ENCODE measurements around the gene CENPP.

The CENPP gene

DNA sequence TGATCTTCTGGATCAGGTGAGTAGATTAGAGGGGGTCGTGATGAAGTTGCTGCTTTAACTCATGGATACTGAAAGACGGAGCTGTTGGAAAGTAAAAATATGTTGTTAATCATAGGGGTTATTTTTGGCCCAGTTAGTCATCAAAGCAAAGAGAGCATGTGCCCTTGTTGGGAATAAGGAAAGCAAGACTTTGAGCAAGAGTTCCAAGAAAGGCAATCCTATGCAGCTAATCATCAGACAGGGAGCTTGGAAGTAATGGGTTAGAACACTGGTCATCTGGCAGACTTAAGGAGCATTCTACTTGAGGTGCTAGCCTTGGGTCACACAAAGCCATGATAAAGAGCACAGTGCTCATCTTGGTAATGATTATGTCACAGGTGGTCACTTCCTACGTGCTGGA, 138.2 kb downstream of the CENPP start:
- no peak overlapping the region for H3K4me3 ChIP-seq (ENCODE audit: low read depth, low read length)
- TF ChIP-seq, protein P1, sequence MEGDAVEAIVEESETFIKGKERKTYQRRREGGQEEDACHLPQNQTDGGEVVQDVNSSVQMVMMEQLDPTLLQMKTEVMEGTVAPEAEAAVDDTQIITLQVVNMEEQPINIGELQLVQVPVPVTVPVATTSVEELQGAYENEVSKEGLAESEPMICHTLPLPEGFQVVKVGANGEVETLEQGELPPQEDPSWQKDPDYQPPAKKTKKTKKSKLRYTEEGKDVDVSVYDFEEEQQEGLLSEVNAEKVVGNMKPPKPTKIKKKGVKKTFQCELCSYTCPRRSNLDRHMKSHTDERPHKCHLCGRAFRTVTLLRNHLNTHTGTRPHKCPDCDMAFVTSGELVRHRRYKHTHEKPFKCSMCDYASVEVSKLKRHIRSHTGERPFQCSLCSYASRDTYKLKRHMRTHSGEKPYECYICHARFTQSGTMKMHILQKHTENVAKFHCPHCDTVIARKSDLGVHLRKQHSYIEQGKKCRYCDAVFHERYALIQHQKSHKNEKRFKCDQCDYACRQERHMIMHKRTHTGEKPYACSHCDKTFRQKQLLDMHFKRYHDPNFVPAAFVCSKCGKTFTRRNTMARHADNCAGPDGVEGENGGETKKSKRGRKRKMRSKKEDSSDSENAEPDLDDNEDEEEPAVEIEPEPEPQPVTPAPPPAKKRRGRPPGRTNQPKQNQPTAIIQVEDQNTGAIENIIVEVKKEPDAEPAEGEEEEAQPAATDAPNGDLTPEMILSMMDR (conservative IDR thresholded peaks at IDR 0.05; ENCODE audit: low read depth, low read length): no peak
- DNase-seq (ENCODE audit: low read depth): peak; percentile 87

DNA sequence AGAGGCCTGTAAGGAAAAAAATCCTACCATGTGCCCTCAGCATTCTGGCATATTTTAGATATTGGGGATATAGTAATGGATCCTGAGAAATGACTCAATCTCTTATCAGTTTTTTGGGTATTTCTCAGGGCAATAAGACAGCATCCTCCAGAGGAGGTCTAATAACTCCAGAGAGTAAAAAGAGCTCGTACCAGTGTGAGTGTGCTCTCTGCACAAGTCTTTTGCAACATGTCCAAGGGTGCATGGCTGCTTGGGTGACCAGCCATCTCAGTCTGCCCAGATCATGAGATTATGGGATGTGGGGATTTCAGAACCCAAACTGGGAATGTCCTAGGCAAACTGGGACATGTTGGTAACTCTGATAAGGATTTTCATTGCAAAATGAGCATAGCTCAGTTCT, 141.3 kb downstream of the CENPP start:
- TF ChIP-seq, protein P1 (conservative IDR thresholded peaks at IDR 0.05; ENCODE audit: low read depth, low read length): no peak
- no peak for DNase-seq (ENCODE audit: low read depth)

DNA sequence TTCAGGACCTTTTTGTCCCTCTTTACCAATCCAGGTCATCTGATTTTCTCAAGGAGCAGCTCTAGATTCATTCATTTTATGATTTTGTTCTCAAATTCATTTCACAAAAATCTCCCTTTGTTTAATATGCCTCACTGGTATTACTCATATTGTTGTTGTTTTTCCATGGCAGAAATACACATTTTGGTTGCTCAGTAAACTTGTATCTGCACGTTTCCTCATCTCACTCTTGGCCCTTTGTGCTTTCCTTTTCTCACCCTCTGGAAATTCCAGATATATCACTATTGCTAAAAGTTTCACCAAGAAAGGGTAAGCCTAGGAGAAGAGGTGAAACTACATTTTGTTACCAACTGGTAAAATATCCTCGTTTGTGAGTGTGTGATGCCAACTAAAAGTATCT, 141.8 kb downstream of the CENPP start:
- no peak overlapping the region for H3K4me3 ChIP-seq (ENCODE audit: low read depth, low read length)
- TF ChIP-seq, protein P1 (conservative IDR thresholded peaks at IDR 0.05; ENCODE audit: low read depth, low read length): no peak
- no peak for DNase-seq (ENCODE audit: low read depth)

More for the DNA sequence above, 141.3 kb downstream of the CENPP start:
- H3K4me3 ChIP-seq (ENCODE audit: low read depth, low read length): no peak overlapping the region

DNA sequence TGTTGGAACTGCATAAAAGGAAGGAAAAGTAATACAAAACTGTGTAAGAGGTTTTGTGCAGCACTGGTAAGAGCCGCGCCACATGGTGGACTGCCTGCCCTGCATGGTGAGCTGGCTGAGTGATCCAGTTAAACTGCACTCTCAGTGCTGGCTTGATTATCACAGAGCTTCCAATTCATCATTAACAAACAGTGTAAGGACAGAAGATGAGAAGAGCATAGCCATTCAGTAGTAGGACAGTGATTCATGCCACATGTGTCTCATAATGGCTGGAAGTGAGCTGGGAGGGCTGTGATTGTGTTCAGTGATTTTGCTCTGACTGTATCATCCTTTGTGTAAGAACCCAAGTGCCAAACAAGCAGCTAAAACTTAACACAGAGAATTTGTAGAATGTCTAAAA, 142.5 kb downstream of the CENPP start:
- TF ChIP-seq, protein P1 (conservative IDR thresholded peaks at IDR 0.05; ENCODE audit: low read depth, low read length): no peak
- H3K4me3 ChIP-seq (ENCODE audit: low read depth, low read length): no peak overlapping the region
- DNase-seq (ENCODE audit: low read depth): no peak

DNA sequence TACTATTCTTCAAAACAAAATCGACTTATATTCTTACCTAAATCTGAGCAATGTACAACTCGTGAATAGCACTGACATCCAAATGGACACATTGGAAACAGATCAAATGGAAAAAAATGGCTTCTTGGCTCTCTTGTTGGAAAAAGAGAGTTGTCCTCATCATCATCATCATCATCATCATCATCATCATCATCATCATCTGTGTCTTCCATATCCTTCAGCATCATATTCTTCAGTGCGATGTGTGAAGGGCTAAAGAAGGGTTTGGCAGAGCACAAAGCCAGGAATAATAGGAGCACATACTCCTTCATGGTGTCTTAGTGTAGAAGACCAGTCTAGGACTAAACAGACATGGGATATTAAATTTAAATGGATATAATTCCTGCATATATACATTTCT, 148.8 kb downstream of the CENPP start:
- no peak for DNase-seq (ENCODE audit: low read depth)

DNA sequence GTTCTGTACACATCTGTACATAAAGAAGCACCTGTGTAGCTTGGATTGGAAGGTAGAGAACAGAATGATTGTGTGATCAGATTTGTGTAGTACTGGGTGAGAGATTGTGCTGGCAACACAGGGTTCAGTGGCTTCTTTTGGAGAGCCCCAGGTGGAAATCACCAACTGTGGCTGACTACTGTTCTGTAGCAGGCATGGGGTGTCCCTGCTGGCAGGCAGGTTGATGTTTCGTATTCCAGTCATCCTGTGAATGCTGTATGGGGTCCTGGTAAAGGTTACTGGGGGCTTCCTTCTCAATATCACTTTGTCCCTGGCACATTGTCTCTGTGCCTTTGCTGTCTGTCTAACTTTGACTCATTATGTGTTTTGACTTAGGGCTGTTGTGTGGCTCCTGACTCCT, 151.2 kb downstream of the CENPP start:
- H3K4me3 ChIP-seq (ENCODE audit: low read depth, low read length): no peak overlapping the region
- TF ChIP-seq, protein P1 (conservative IDR thresholded peaks at IDR 0.05; ENCODE audit: low read depth, low read length): no peak

More for the DNA sequence above, 148.8 kb downstream of the CENPP start:
- TF ChIP-seq, protein P1 (conservative IDR thresholded peaks at IDR 0.05; ENCODE audit: low read depth, low read length): no peak
- H3K4me3 ChIP-seq (ENCODE audit: low read depth, low read length): no peak overlapping the region

DNA sequence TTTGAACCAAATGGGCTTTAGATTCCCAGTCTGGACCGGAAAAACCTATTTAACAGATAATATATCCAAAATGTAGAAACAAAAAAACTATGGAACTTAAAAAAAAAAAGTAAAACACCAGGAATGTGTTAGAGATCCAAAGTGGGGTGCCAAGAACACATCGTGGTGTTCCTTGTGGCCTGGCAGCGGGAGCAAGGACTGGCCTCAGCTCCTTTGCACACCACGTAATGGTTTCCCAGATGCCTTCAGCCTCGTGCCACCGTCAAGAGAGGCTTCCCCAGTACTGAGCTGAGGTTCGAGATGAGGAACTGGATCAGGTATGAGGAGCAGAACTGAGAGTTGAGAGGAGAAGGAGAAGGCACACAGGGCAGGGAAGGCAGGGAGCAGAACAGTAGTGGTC, 153.0 kb downstream of the CENPP start:
- TF ChIP-seq, protein P1 (conservative IDR thresholded peaks at IDR 0.05; ENCODE audit: low read depth, low read length): no peak
- H3K4me3 ChIP-seq (ENCODE audit: low read depth, low read length): no peak overlapping the region
- DNase-seq (ENCODE audit: low read depth): no peak

More for the DNA sequence above, 151.2 kb downstream of the CENPP start:
- no peak for DNase-seq (ENCODE audit: low read depth)
